Adrenal gland (tissue), 12 donors: ENCODE measurements around the gene TIRAP. TPM values are rescaled to one million over a fixed set of nuclear protein-coding genes. Genes with fewer than 3 reads are reported as not detected.

Source experiments
- DNase-seq, 7 donors: peaks; one replicate each; pipeline ENCODE4 v3.0.0-alpha.2; 2019 to 2020
- H3K27ac ChIP-seq, 5 donors: fragments of 200-600 bp; sonication (generic) in 4 of 5; 1 replicate in 3 of 5; 2 replicates in 2 of 5; pipeline versions ENCODE4 v1.5.1 to v1.8.0; 2016 to 2020; ENCODE audit warnings: mild to moderate bottlenecking in 1 of 5
- H3K27me3 ChIP-seq: fragments of 200-600 bp; 2 replicates; pipeline ENCODE4 v1.8.0; 2021
- H3K36me3 ChIP-seq, 2 donors: fragments of 200-600 bp; replicated peaks in 1 of 2; 1 replicate in 1 of 2; 2 replicates in 1 of 2; pipeline versions ENCODE4 v1.5.1 to v1.8.0; 2018 to 2022
- H3K4me1 ChIP-seq, 2 donors: fragments of 200-600 bp; replicated peaks in 1 of 2; 1 replicate in 1 of 2; 2 replicates in 1 of 2; pipeline versions ENCODE4 v1.5.1 to v1.8.0; 2018 to 2021
- H3K4me3 ChIP-seq, 4 donors: fragments of 200-600 bp; sonication (generic) in 3 of 4; one replicate each; pipeline ENCODE4 v1.5.1; 2016 to 2018
- H3K9me3 ChIP-seq, 3 donors: fragments of 200-600 bp; sonication (generic) in 1 of 3; replicated peaks in 1 of 3; 1 replicate in 2 of 3; 2 replicates in 1 of 3; pipeline versions ENCODE4 v1.5.1 to v1.8.0; 2016 to 2021
- CTCF ChIP-seq, 6 experiments: fragments of 450-650 bp in 4 of 6; fragments of 200-600 bp in 2 of 6; sonication (generic) in 1 of 6; IDR thresholded peaks; 1 replicate in 5 of 6; 2 replicates in 1 of 6; pipeline versions ENCODE4 v1.5.1 to v1.8.0; 2016 to 2021; ENCODE audit warnings: antibody characterized with exemption in 6 of 6, mild to moderate bottlenecking in 2 of 6, moderate library complexity in 1 of 6
- POLR2A ChIP-seq, 2 donors: fragments of 450-650 bp; IDR thresholded peaks; one replicate each; pipeline ENCODE4 v1.6.1; 2017; ENCODE audit warnings: antibody characterized with exemption in 2 of 2, mild to moderate bottlenecking in 2 of 2, moderate library complexity in 1 of 2
- WGBS, 4 donors: extraction: QIAGEN DNeasy Blood & Tissue Kit in 2 of 4; methylation state at CpG; one replicate each; pipeline versions ENCODE4 v1.1.5 to v1.1.7; 2013 to 2017; 5-methylcytosine and 5-hydroxymethylcytosine counted together
- intact Hi-C, 2 donors: fragments of 100-400 bp; cut with DNase I; formaldehyde crosslinking; loops; one replicate each; pipeline versions ENCODE4 v1.14.1 to v1.15.0; 2022 to 2023
- polyA plus RNA-seq, 3 donors: library from polyadenylated mRNA; stranded (reverse); fragments of 200-250 nt in 2 of 3; fragments of 350-450 nt in 1 of 3; fragmentation: Illumina TruSeq in 1 of 3; extraction: RNeasy Lipid Tissue Mini Kit (QIAGEN cat#74804) in 1 of 3; gene quantifications; one replicate each; pipeline ENCODE4 v1.2.3, GENCODE V29; 2013 to 2014
- total RNA-seq, 9 donors: library from RNA; depleted of rRNA in 4 of 9; stranded (reverse); fragments of >200 nt in 4 of 9; fragments of 120-200 nt in 1 of 9; fragmentation: NEBNext Ultra II Directional in 1 of 9; extraction: Animal tissue kit (Norgen Biotek cat#: 25700) in 1 of 9; gene quantifications; one replicate each; pipeline versions ENCODE4 v1.1.0 to v1.2.4, GENCODE V29; 2013 to 2023
- donor health status: healthy with polysubstance abuse.
- donor health status: Bipolar disorder and iron deficiency.
- donor health status: DM: yes; HTN: yes; CAD: no.
- donor health status: DM: no; HTN: no; CAD: no.
- donor health status: DM: no; HTN: no; CAD: no.
- donor health status: DM: yes; HTN: yes; CAD: no.

The TIRAP gene
- total and polyA plus RNA-seq, 12 donors, result 4.7 to 41.1 (median 12.1) TPM

GRCh38 chr11:126313826-126314225 is 30.9 kb downstream of the TIRAP start:
- H3K36me3 ChIP-seq, result no peaks in the 10 kb centered on the region
- TF ChIP-seq CTCF (IDR thresholded peaks at IDR 0.05) (no peak), POLR2A (IDR thresholded peaks at IDR 0.05) (no peak)
- H3K27me3 ChIP-seq, result no peaks in the 10 kb centered on the region
- intact Hi-C loops, result loop anchor here (5.0 to 10.0 kb wide), 3 partner anchors 121 to 168 kb away; no protein-coding TSS in a partner anchor
- no peak overlapping the region for H3K4me3 ChIP-seq
- peak in 1 of 7 donors; percentile 0 for DNase-seq
- peaks cover 14 to 31% of the 10 kb centered on the region in 2 donors for H3K4me1 ChIP-seq
- 76 to 89% (median 83%) methylated on average over 5 of the region's 5 CpGs for WGBS, 4 donors
- no peak overlapping the region for H3K27ac ChIP-seq
- H3K9me3 ChIP-seq, result no peaks in the 10 kb centered on the region

GRCh38 chr11:126317432-126317755 is 34.5 kb downstream of the TIRAP start:
- no peaks in the 10 kb centered on the region for H3K27me3 ChIP-seq
- intact Hi-C loops, result loop anchor here (5.0 to 10.0 kb wide), 2 partner anchors 40 to 117 kb away; partner anchors contain the start of gene ST3GAL4 (in 1 of the 2)
- H3K27ac ChIP-seq, result peak overlapping the region; percentile 66 to 91 (median 81)
- H3K36me3 ChIP-seq, result no peaks in the 10 kb centered on the region
- 40 to 54% (median 44%) methylated on average over 1 of the region's 1 CpG for WGBS, 4 donors
- DNase-seq, result no peak
- TF ChIP-seq CTCF (IDR thresholded peaks at IDR 0.05), result no peak
- no peak for TF ChIP-seq POLR2A (IDR thresholded peaks at IDR 0.05)
- no peaks in the 10 kb centered on the region for H3K9me3 ChIP-seq
- peaks cover 9 to 31% of the 10 kb centered on the region in 2 donors for H3K4me1 ChIP-seq
- H3K4me3 ChIP-seq, result no peak overlapping the region

DNA sequence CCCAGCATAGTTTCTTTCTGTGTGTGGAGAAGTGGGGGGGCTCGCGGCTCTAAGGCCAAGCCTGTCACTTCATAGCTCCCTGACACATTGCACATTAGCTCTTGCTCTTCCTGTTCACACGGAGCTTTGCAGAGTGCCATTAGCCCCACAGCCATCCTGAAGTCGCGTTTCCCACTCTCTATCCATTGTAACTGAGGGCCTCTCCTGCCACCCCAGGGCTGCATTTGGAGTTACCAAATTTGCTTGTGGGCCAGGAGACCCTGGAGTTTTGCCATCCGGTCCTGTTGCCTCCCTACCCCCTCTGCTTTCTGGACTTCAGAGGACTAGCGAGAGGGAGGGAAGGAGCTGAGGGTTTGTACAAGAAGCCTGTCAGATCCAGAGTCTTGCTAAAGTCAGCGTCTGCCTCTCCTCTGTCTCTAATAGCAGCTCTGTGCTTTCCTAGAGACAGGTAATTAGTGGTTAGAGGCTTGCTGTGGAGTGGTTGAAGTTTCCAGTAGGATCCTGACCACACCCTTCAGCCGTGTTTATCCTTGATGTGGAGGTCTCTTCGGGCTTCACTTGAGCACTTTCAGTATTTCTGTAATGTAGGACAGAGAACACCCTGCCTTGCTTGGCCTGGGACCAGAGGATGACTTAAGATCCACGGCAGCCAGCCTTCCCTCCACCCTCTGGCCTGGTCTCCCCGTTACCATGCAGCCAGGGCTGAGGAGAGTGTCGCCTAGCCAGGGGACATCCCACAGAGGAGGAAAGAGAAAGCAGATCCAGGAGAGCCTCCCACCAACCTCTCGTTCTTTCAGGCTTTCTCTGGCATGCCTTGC is 35.1 kb downstream of the TIRAP start:
- Histone ChIP-seq H3K36me3 (no peaks in the 10 kb centered on the region), H3K4me1 (peaks cover 9 to 35% of the 10 kb centered on the region in 2 donors), H3K9me3 (no peaks in the 10 kb centered on the region), H3K4me3 (peak overlapping the region in 1 of 4 donors; percentile 17), H3K27ac (peak overlapping the region; percentile 66 to 91 (median 81)), H3K27me3 (no peaks in the 10 kb centered on the region)
- intact Hi-C loops, result loop anchor here (5.0 to 10.0 kb wide), 2 partner anchors 39 to 117 kb away; partner anchors contain the start of gene ST3GAL4 (in 1 of the 2)
- peak; percentile 73 to 95 (median 86) for DNase-seq
- 20 to 38% (median 29%) methylated on average over 8 to 14 of the region's 14 CpGs for WGBS, 4 donors
- TF ChIP-seq POLR2A (IDR thresholded peaks at IDR 0.05), result peak in 1 of 2 donors; percentile 35
- TF ChIP-seq CTCF (IDR thresholded peaks at IDR 0.05), result no peak

GRCh38 chr11:126318574-126319373 is 35.9 kb downstream of the TIRAP start:
- peak in 2 of 7 donors; percentile 8 to 49 for DNase-seq
- Histone ChIP-seq H3K36me3 (no peaks in the 10 kb centered on the region), H3K4me1 (peaks cover 13 to 41% of the 10 kb centered on the region in 2 donors), H3K4me3 (no peak overlapping the region), H3K27ac (peak overlapping the region; percentile 66 to 91 (median 81)), H3K27me3 (no peaks in the 10 kb centered on the region), H3K9me3 (no peaks in the 10 kb centered on the region)
- intact Hi-C loops, result loop anchor here (5.0 to 10.0 kb wide), 2 partner anchors 39 to 116 kb away; partner anchors contain the start of gene ST3GAL4 (in 1 of the 2)
- TF ChIP-seq CTCF (IDR thresholded peaks at IDR 0.05) (no peak), POLR2A (IDR thresholded peaks at IDR 0.05) (no peak)
- WGBS, 4 donors, result 52 to 72% (median 59%) methylated on average over 8 to 9 of the region's 9 CpGs
